GM21515 (cell line): Measurements from ENCODE around the gene BLOC1S3.

Experiments used
- ATAC-seq: cut with Tn5 transposase; IDR thresholded peaks from one replicate; pipeline ENCODE4 v1.9.1; 2021; ENCODE audit not compliant: unreplicated experiment

Gene BLOC1S3

DNA sequence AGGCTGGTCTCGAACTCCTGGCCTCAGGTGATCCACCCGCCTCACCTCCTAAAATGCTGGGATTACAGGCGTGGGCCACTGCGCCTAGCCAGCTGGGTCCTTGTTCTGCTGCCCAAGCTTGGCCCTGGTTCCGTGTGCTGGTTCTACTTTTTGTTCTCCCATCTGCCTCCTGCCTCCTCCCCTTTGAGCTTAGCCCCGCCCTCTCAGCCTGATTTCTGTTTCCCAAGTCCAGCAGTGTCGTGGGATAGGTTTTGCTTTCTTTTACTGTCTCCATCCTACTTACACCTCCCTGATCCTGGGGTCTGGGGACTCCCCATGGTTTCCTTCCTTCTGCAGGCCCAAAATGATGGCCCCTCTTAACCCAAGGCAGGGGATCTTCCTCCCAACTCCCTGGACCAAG, 2.4 kb downstream of the BLOC1S3 start:
- ATAC-seq: no peak

- no peak for ATAC-seq
Observed at GRCh38 chr19:45182758-45183157, 4.2 kb downstream of the BLOC1S3 start.

DNA sequence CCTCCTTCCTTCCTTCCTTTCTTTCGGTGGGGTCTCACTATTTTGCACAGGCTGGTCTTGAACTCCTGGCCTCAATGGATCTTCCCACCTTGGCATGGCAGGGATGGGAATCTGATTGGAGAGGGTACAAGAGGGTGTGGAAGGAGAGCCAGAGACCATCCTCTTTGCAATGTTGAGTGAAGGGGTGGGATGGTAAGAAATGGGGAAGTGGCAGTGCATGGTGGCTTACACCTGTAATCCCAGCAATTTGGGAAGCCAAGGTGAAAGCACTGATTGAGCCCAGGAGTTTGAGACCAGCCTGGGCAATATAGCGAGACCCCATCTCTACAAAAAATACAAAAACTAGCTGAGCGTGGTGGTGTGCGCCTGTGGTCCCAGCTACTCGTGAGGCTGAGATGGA, 5.5 kb downstream of the BLOC1S3 start:
- ATAC-seq: no peak

DNA sequence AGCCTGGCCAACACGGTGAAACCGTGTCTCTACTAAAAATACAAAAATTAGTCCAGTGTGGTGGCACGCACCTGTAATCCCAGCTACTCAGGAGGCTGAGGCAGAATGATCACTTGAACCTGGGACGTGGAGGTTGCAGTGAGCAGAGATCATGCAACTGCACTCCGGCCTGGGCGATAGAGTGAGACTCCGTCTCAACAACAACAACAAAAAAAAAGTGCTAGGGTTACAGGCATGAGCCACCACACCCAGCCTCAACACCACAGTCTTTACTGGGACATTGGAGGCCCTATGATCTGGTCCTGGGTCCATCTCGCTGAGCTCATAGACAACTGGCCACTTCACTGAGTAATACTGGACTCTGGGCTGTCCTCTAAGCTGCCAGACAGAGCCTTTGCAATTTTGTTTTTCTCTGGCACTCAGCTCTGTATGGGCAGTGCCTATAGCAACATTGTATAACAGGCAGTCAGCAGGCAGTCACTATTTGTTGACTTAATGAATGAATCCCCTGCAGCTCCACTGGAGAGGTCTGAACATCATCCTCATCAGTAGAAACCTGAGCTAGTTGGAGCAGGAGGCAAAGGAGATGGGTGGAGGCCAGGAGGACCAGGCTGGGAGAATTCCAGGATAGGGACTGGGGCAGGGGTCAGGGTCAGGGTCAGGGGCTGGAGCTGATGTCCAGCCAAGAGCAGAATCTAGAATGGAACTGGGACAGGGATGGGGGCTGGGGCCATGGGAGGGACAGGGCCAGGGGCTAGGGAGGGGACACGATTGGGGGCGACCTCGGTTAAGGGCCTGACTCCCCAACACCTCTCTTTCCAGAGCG, 8.1 kb downstream of the BLOC1S3 start:
- no peak for ATAC-seq

DNA sequence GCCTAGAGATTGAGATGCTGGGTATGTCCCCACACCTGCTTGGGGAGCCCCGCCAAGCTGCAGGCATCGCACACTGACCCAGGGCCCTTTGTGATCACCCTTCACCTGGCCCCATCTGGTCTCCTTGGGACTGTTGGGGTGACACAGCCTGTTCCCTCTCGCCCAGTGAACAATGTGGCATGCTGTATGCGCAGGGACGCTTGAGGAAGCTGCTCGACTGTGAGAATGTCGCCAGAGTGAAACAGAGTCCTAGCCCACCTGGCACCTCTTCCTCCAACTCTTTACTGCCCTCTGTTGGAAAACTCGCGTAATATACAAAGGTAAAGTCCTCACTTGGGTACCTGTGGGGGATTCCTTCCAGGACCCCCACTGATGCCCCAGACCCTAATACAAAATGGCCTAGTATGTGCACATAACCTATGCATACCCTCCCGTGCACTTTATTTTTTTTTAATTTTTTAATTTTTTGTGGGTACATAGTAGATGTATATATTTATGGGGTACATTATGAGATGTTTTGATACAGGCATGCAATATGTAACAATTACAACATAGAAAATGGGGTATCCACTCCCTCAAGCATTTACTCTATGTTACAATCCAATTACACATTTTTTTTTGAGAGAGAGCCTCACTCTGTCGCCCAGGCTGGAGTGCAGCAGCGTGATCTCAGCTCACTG, 9.0 kb downstream of the BLOC1S3 start:
- ATAC-seq: no peak

DNA sequence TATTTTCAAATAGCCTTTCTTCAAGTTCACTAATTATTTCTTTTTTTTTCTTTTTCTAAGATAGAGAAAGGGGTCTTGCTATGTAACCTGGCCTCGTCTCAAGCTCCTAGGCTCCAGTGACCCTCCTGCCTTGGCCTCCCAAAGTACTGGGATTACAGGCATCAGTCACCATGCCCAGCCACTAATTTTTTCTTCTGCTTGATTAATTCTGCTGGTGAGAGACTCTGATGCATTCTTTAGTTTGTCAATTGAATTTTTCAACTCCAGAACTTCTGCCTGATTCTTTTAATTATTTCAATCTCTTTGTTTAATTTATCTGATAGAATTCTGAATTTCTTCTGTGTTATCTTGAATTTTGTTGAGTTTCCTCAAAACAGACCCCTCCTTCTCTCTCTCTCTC, 11.4 kb downstream of the BLOC1S3 start:
- no peak for ATAC-seq

- ATAC-seq: no peak
Observed at GRCh38 chr19:45191375-45191774, 12.8 kb downstream of the BLOC1S3 start.

GRCh38 chr19:45195764-45196163, 17.2 kb downstream of the BLOC1S3 start:
- ATAC-seq: no peak

- ATAC-seq: no peak
Observed at GRCh38 chr19:45200568-45200967, 22.0 kb downstream of the BLOC1S3 start.

- no peak for ATAC-seq
Observed at GRCh38 chr19:45202637-45203036, 24.1 kb downstream of the BLOC1S3 start.

DNA sequence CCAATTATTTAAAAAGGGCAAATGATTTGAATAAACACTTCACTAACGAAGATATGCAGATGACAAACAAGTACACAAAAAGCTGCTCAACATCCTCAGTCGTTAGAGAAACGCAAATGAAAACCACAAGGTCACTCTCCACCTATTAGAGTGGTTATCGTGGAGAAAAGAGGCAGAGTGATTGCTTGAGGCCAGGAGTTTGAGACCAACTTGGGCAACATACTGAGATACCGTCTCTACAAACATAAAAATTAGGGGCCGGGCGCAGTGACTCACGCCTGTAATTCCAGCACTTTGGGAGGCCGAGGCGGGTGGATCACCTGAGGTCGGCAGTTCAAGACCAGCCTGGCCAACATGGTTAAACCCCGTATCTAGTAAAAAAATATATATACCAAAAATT, 27.2 kb downstream of the BLOC1S3 start:
- ATAC-seq: no peak

GRCh38 chr19:45206328-45206727, 27.7 kb downstream of the BLOC1S3 start:
- ATAC-seq: no peak

- ATAC-seq: no peak
Observed at GRCh38 chr19:45211751-45212381, 33.3 kb downstream of the BLOC1S3 start.

- no peak for ATAC-seq
Observed at GRCh38 chr19:45213031-45213430, 34.4 kb downstream of the BLOC1S3 start.

GRCh38 chr19:45215391-45216191, 37.0 kb downstream of the BLOC1S3 start:
- ATAC-seq: no peak

GRCh38 chr19:45216667-45217066, 38.1 kb downstream of the BLOC1S3 start:
- no peak for ATAC-seq

DNA sequence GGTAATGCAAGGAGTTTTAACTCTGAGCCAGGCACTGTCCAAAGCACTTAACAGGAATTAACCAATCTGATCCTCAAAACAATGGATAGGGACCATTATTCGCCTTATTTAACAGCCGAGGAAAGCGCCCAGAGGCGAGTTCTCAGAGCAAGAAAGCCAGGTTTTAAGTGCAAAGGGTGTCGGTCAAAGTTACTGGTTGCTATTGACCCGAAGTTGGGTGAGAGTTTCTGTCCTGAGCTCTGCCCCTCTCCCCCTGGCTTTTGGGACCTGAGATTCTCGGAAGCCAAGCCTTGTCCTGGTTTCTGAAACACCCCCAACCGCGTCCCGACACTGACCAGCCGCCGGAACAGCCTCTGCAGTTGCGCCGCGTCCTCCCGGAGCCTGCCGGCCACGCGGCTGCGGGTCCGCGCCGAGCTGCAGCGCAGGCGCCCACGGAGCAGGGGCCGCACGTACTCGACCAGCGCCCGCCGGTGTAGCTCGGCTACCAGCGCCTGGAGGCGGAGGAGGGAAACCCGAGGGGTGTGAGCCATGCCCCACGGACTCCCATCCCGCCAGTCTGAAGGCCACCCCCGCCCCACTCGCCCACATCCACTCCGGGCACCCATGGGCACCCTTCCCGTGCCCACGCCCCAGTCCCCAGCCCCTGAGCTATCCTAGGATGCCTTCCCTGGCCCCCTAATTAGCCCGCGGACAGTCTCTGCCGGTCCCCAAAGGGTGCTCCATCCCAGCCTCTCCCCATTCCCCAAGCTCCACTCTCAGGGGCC, 38.8 kb downstream of the BLOC1S3 start:
- no peak for ATAC-seq

GRCh38 chr19:45217957-45218334, 39.4 kb downstream of the BLOC1S3 start:
- no peak for ATAC-seq

GRCh38 chr19:45218426-45218825, 39.8 kb downstream of the BLOC1S3 start:
- ATAC-seq: no peak

GRCh38 chr19:45218911-45219743, 40.5 kb downstream of the BLOC1S3 start:
- ATAC-seq: no peak
